HG03571 (cell line): ENCODE measurements around the gene ZBTB25.

Source experiments
- ATAC-seq: cut with Tn5 transposase; IDR thresholded peaks from one replicate; pipeline ENCODE4 v1.9.1; 2021; ENCODE audit not compliant: unreplicated experiment

ZBTB25 gene, protein sequence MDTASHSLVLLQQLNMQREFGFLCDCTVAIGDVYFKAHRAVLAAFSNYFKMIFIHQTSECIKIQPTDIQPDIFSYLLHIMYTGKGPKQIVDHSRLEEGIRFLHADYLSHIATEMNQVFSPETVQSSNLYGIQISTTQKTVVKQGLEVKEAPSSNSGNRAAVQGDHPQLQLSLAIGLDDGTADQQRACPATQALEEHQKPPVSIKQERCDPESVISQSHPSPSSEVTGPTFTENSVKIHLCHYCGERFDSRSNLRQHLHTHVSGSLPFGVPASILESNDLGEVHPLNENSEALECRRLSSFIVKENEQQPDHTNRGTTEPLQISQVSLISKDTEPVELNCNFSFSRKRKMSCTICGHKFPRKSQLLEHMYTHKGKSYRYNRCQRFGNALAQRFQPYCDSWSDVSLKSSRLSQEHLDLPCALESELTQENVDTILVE

DNA sequence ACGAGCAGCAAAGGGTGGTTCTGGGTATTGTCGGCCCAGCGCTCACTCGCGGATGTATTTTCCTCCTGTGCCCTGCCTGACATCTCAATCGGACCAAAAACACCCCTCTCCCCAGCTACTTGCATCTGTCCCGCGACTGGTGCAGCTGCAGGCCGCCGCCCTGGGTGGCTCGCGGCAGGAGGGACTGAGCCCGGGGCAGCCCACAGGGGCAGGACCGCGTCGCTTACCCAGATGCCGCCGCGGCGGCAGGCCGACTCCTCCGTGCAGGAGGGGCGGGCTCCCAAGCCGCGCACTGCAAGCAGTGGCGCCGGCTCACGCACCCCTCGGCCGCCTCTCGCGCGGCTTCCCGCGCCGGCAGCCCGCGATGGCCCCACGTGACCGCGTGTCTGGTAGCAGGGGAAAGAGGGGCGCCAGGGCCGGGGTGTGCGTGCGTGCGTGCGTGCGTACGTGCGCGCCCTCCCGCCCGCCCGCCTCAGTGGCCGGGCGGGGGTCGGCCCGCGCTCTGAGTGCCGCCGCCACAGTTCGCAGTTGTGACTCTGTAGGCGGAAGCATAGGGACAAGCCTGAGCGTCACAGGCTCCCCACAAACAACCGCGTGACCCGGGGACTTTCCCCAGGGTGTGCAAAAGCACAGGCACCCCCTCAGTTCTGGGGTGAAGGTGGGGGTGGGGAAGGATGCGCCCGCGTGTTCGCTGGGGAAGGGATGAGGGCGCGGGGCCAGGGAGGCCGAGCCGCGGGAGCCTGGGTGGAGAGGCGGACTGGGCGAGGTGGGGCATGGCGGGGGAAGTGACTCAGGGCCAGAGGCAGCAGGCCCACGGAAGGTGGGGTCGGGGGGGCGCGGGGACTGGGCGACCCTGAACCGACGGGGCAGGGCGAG, at the start of gene ZBTB25:
Gene ZBTB25 (minus strand): TSS at position 405 of the 876 bp plus-strand sequence. CDS start 13,305 bp downstream, outside the sequence.
- ATAC-seq, result peak; percentile 48

DNA sequence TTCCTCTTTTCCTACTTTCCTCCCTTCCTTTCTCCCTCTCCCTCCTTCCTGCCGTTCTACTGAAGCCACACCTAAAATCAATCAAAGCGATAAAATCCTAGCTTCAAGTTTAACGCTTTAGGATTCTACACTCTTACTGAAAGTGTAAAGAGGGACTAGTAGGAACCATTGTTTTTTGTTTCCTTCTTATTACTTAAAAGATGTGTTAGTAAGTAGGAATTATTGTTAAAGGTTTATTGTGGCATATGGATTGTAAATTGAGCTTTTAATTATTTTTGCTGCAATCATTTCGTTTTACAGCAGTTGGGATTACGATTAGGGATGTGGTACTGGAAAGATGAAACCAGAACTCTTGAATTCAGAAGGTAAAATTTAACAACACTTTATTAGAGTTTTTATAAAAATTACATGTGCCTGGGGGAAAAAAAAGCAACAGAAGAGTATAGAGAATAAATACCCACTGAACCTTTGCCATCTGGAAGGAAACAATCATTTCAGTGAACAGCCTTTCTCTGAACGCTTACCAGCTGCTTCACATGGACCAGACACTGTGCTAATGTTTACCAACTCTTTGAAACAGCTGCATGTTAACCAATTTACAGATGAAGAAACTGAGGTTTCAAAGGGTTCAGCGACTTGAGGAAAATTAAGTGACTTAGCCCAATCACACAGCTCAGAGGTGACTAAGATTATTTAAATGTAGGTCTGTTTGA, 47.1 kb upstream of the ZBTB25 start:
- no peak for ATAC-seq

DNA sequence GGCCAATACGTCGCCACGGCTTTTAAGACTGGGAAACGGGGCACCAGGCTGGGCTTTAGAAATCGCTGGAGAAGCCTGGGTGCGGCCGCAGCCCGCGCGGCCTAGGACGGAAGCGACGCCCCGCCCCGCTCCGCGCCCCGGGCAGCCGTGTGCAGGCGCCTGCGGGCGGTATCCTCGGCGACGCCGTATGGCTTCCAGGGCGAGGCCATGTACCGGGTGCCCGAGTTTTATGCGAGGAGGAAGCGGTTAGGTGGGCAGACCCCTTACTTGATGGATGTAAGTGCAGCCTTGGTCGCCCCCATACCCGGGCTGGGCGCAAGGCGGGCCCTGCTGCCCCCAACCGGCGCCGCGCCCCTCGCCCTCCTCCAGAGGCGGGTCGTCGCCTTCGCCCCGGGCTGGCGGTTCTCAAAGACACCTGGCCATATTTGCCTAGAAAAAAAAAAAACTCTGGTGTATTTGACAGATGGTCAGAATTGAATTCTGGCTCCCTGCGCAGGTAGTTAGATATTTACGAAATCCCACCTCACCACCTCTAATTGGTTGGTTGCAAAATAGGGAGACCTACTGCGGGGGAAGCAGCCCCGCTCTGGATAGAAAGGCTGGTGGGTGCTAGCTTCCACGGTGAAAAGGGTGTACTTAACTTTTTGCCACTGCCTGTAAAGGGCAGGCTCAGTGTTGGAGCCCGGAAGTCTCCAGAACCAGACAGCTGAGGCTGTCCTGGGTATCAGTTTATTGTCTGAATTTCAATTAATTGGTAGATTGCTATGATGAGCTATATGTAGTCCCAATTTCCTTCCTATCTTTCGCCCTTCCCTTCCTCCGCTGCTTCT, 46.4 kb upstream of the ZBTB25 start, which contains the start of gene PPP1R36:
Gene PPP1R36 (plus strand): TSS at position 171 of the 830 bp plus-strand sequence. CDS start 37 bp downstream, at position 208.
- no peak for ATAC-seq

DNA sequence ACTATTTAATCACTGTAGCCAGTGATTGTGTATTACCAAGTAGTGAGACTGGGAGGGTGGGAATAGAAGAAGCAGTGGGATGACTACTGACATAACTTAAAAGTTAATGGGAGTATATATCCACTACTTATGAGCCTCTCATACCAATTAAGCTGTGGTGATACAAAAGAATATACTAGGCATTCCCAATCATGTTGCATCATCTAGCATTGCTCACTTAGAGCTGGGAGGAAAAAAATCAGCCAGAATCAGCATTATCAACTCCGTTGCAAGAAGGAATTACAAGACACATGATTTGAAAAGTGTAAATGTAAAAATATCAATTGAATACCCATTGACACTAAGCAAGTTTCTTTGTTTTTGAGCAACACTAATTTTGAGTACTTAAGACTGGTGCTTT, 45.4 kb upstream of the ZBTB25 start:
- no peak for ATAC-seq

DNA sequence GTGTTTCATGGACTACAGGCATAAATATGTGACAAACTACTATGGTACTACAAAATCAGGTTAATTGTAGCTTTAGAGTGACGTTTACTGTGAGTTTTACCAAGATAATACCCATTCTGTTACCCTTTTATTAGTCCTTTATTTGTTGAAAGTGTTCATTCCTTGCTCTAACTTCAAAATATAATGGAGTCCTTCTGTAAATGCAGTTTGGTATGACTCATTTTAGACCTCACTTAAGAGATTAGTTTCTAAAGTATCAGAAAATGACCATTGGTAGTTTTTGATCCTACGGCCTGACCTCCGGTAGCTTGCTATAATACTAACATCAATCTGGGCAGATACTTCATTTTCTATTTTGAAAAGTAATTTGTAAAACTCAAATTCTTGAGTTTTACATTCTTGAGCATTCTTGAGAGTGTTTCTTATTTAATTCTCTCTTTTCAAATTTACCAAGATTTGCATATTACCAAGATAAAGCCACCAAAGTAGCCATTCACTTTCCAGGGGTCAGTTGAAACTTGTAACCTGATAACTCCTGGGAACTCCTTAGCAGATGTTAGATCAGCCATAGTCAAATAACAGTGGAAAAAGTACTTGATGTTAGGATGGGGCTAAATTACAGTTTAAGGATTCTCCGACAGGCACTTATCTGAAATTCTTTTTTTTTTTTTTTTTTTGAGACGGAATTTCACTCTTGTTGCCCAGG, 41.1 kb upstream of the ZBTB25 start:
- ATAC-seq, result no peak

DNA sequence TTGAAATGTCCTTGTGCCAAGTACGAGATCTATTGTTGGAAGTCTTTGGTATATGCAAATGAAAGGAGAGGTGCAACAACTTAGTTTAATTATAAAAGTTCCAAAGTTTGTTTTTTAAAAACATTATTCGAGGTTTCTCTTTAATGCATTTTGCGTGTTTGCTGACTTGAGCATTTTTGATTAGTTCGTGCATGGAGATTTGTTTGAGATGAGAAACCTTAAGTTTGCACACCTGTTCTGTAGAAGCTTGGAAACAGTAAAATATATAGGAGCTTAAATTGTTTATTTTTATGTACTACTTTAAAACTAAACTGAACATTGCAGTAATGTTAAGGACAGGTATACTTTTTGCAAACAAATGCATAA, 39.2 kb upstream of the ZBTB25 start:
- ATAC-seq, result no peak

DNA sequence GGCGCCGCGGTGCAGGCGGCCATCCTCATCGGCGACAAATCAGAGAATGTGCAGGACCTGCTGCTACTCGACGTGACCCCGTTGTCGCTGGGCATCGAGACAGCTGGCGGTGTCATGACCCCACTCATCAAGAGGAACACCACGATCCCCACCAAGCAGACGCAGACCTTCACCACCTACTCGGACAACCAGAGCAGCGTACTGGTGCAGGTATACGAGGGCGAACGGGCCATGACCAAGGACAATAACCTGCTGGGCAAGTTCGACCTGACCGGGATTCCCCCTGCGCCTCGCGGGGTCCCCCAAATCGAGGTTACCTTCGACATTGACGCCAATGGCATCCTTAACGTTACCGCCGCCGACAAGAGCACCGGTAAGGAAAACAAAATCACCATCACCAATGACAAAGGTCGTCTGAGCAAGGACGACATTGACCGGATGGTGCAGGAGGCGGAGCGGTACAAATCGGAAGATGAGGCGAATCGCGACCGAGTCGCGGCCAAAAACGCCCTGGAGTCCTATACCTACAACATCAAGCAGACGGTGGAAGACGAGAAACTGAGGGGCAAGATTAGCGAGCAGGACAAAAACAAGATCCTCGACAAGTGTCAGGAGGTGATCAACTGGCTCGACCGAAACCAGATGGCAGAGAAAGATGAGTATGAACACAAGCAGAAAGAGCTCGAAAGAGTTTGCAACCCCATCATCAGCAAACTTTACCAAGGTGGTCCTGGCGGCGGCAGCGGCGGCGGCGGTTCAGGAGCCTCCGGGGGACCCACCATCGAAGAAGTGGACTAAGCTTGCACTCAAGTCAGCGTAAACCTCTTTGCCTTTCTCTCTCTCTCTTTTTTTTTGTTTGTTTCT, 38.6 kb upstream of the ZBTB25 start:
- ATAC-seq, result no peak

DNA sequence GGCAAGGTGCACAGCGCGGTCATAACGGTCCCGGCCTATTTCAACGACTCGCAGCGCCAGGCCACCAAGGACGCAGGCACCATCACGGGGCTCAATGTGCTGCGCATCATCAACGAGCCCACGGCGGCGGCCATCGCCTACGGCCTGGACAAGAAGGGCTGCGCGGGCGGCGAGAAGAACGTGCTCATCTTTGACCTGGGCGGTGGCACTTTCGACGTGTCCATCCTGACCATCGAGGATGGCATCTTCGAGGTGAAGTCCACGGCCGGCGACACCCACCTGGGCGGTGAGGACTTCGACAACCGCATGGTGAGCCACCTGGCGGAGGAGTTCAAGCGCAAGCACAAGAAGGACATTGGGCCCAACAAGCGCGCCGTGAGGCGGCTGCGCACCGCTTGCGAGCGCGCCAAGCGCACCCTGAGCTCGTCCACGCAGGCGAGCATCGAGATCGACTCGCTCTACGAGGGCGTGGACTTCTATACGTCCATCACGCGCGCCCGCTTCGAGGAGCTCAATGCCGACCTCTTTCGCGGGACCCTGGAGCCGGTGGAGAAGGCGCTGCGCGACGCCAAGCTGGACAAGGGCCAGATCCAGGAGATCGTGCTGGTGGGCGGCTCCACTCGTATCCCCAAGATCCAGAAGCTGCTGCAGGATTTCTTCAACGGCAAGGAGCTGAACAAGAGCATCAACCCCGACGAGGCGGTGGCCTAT, 37.8 kb upstream of the ZBTB25 start:
- no peak for ATAC-seq

DNA sequence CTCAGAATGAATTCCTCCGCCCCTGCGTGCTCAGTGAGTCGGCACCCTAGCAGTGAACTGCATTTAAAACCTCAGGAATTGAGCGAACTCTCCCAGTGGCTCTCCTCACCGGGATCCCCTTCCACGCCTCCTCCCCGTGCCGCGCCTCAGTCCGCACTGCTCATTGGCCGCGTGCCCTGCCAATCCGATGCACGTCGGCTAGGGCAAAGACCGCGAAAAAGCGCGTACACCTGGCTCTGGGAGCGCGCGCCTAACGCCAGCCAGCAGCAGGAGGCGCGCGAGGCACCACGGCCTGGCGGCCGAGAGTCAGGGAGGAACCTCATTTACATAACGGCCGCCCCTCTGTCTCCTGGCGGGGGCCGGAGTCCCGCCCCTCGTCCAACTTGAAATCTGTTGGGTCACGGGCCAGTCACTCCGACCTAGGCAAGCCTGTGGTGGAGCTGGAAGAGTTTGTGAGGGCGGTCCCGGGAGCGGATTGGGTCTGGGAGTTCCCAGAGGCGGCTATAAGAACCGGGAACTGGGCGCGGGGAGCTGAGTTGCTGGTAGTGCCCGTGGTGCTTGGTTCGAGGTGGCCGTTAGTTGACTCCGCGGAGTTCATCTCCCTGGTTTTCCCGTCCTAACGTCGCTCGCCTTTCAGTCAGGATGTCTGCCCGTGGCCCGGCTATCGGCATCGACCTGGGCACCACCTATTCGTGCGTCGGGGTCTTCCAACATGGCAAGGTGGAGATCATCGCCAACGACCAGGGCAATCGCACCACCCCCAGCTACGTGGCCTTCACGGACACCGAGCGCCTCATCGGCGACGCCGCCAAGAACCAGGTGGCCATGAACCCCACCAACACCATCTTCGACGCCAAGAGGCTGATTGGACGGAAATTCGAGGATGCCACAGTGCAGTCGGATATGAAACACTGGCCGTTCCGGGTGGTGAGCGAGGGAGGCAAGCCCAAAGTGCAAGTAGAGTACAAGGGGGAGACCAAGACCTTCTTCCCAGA, 36.9 kb upstream of the ZBTB25 start, which contains the start of gene HSPA2:
Gene HSPA2 (plus strand): TSS at position 534 of the 995 bp plus-strand sequence. CDS start 109 bp downstream, at position 643.
- ATAC-seq, result peak; percentile 92

DNA sequence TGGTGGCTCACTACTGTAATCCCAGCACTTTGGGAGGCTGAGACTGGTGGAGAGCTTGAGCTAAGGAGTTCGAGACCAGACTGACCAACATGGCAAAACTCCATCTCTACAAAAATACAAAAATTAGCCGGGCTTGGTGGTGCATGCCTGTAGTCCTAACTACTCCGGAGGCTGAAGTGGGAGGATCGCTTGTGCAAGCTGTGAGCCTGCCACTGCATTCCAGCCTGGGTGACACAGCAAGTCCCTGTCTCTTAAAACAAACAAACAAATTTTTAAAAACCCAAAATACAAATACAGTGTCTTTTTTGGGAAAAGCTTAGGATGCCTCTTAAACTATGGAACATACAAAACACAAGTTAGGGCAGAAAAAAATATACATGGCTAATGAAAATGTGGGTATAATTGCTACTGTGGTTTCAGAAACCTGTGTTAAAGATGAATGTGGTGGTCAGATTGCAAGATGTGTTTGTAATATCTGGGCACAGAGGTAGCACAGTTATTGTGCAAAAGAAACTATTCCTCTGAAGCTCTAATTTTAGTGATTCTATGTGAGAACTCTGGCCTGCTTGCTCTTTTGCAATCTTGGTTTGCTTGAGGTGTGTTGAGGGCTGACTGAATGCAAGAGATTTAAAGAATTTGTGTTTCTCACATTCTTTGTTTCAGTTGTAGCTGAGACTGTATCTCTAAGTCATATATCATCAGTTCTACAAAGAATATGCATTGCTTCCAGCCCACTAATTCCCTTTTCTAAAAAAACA, 33.0 kb upstream of the ZBTB25 start:
- ATAC-seq, result no peak

DNA sequence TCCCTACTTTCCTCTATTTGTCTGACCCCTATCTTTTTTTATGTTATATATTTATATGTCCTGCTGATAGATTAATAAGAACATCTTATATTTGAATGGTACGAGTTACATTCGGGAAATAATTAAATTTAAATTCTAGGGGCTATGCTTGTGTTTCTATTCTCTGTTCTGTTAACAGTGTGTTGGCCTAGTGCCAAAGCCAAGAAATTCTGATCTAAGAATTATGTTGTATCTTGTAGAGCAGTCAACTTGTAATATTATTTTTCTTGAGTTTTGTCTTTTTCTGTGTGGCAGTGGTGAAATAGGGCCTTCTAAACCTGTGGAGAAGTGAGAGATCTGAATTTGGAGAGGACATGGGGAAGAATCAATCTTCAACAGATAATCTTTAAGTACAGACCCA, 27.9 kb upstream of the ZBTB25 start:
- no peak for ATAC-seq

DNA sequence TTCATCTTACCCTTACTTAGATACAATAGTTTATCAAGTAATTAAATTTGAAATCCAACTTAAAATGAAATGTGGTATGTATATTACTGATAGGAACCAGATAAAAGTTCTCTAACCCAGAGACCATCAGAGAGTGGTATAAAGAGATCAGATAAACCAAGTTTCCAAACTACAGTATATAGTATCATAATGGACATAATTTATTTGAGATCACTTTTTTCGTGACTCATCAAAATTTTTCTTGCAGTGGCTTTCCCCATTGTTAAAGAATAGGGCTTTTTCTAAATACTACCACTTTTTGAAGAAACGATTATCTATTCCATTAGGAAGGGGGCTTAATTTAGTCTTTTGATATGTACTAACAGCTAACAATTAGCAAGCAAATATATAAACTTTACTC, 21.7 kb upstream of the ZBTB25 start:
- no peak for ATAC-seq

DNA sequence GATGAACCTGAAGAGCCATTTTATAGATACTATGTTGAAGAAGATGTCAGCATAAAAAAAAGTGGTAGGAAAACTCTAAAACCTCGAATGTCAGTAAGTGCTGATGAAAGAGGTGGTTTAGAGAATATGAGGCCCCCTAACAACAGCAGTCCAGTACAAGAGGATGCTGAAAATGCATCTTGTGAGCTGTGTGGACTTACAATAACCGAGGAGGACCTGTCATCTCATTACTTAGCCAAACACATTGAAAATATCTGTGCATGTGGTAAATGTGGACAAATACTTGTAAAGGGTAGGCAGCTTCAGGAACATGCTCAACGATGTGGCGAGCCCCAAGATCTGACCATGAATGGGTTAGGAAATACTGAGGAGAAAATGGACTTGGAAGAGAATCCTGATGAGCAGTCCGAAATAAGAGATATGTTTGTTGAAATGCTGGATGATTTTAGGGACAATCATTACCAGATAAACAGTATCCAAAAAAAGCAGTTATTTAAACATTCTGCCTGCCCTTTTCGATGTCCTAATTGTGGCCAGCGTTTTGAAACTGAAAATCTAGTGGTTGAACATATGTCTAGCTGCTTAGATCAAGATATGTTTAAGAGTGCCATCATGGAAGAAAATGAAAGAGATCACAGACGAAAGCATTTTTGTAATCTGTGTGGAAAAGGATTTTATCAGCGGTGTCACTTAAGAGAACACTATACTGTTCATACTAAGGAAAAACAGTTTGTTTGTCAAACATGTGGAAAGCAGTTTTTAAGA, 19.1 kb upstream of the ZBTB25 start:
- ATAC-seq, result no peak

DNA sequence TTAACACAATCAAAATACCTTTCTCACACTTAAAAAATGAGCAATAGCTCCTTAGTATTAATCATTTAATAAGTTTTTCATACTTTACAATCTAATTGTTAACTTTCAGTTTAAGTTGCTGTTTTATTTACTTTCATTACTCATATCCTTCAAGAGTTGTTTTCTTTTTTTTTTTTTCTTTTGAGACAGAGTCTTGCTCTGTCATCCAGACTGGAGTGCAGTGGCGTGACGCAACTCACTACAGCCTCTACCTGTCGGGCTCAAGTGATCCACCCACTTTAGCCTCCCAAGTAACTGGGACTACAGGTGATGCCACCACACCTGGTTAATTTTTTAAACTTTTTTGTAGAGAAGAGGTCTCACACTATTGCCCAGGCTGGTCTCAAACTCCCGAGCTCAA, 17.1 kb upstream of the ZBTB25 start:
- ATAC-seq, result no peak

DNA sequence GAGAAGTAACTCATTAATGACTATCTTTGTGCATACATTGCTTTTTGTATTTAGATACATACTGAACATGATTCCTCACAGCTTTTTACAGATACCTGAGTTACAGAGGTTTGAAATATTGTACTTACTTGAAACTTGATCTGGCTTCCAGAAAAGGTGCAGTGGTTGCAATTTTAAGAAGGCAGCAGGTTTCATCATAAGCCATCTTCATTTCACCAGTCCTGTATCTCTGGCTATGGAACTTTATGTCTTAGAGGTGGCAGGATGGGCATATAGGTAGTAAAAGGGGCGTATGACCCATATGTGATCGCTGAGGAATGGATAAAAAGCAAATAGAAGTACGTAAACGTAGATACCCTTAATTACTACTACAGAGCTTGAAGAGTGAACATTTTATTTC, 14.6 kb upstream of the ZBTB25 start:
- ATAC-seq, result no peak
